ENCODE data around the gene IMPA2.
"Not testable (repeated sequence)": the region's sequence is repeated elsewhere in the genome, so short reads cannot be mapped to it uniquely, and the experiment has no call there.

Gene IMPA2

DNA sequence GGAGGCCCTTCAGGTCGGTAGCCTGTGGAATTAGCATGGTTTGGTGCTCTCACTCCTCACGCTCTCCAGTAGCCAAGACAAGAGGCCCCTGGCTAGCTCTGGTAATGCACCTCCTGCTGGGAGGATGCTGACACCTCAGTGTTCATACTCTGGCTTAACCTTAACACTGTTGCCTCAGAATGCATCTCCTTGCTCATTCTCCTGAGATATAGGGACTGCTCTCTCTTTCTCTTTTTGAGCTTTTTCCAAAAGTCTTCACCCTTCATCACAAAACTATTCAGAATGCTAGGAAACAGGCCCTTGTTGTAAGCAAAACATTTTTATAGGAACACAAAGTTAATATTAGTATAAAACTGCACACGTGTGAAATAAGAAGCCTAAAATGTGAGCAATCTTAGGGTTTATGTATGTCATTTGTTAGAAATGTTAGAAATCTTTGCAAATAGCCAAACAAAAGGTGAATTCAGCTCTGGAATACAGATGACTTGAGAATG, 17.3 kb upstream of the IMPA2 start:
- DNase-seq = no peak

DNA sequence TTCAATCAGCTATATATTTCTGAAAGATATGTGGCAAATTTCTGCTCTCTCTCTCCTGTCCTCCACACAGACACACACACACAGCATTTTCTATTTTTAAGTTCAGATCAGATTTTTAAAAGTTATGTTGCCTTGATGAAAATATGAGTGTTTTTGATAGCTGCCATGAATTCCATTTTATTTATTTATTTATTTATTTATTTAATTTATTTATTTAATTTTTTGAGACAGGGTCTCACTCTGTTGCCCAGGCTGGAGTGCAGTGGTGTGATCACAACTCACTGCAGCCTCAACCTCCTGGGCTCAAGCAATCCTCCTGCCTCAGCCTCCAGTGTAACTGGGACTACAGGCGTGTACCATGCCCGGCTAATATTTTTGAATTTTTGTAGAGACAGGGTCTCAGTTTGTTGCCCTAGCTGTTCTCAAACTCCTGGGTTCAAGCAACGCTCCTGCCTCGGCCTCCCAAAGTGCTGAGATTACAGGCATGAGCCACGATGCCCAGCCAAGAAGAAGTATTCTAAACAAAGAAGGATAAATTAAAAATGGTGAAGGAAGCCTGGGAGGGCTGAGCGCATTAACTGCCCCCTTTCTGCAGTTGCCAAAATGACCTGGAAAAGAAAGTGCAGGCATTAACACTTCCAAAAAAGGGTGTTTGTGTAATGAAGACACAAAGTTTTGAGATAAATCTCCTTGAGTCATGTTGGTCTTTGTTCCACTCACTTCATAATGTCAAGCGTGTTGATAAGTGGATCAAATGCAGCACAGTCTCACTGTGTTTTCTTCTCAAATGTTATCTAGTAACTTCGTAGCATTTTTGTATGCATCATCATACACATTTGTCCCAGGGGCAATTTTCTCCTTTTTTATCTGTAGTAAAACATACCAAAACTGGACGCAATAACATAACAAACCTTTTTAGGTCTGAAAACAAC, 11.1 kb upstream of the IMPA2 start:
- DNase-seq = no peak

DNA sequence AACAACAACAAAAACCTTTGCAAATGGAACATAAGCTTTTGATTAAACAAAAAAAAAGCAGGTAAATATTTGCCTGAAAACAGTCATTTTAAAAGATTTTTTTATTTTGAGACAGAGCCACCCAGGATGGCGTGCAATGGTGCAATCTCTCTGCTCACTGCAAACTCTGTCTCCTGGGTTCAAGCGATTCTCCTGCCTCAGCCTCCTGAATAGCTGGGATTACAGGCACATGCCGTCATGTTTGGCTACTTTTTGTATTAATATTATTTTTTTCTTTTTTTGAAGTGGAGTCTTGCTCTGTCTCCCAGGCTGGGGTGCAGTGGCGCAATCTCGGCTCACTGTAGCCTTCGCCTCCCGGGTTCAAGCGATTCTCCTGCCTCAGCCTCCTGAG, 10.5 kb upstream of the IMPA2 start:
- DNase-seq = not testable (repeated sequence)

DNA sequence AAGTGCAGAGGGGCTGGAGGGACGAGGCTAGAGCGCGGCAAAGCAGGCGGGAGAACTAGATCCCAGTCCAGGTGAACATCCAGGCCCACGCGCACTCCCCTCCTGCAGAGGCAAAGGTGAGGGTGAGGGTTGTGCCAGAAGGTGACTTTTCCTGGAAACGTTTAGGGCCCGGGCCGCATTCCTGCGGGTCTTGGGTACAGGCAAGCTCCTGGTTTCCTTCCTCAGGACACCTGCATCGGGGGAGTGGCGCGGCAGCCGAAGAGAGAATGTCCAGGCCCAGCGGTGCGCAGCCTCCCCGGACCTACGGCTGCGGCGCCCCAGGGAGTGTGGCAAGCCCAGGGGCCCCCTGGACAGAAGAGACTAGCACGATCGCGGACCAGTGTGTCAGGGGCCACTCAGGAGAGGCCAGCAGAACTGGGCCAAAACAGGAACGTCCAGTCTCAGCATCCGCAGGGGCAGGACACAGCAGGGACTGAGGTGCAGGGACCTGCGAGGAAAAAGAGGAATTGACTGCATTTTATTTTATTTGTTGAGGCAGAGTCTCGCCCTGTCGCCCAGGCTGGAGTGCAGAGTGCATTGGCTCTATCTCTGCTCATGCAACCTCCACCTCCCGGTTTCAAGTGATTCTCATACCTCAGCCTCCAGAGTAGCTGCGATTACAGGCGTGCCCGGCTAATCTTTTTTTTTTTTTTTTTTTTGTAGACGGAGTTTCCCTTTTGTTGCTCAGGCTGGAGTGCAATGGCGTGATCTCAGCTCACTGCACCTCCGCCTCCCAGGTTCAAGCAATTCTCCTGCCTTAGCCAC, 8.7 kb upstream of the IMPA2 start:
- no peak for DNase-seq

DNA sequence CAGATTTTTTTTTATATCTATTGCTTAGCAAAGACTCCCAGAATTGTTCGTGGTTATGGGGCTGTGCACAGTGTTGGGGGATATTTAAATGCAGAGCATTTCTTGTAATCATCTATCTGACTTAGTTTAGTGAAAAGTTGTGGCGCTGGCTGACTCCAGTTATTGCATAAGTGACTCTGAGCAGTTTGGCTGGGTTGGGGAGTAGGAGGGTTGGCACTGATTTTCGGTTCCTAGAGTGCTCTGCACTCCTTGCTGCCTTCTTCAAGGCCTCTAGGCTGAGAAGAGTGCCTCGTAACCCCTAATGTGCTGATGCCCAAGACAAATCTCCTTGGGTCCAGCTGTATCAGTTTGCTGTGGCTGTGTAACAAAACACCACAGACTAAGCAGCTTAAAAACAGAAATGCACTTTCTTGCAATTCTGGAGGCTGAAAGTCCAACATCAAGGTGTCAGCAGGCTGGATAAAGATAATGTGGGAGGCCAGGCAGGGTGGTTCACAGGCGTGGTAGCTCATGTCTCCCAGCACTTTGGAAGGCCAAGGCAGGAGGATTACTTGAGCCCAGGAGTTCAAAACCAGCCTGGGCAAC, 6.5 kb upstream of the IMPA2 start:
- no peak for DNase-seq

DNA sequence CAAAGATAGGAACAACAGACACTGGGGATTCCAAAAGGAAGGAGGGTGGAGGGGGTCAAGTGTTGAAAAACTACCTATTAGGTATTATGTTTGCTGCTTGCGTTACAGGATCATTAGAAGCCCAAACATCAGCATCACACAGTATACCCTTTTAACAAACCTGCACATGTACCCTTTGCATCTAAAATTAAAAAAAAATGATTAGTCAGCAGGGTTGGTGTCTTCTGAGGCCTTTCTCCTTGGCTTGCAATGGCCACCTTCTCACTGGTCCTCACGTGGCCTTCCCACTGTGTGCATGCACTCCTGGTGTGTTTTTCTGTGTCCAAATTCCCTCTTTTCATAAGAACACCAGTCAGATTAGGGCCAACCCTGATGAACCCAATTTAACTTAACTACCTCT, 5.6 kb upstream of the IMPA2 start:
- no peak for DNase-seq

DNA sequence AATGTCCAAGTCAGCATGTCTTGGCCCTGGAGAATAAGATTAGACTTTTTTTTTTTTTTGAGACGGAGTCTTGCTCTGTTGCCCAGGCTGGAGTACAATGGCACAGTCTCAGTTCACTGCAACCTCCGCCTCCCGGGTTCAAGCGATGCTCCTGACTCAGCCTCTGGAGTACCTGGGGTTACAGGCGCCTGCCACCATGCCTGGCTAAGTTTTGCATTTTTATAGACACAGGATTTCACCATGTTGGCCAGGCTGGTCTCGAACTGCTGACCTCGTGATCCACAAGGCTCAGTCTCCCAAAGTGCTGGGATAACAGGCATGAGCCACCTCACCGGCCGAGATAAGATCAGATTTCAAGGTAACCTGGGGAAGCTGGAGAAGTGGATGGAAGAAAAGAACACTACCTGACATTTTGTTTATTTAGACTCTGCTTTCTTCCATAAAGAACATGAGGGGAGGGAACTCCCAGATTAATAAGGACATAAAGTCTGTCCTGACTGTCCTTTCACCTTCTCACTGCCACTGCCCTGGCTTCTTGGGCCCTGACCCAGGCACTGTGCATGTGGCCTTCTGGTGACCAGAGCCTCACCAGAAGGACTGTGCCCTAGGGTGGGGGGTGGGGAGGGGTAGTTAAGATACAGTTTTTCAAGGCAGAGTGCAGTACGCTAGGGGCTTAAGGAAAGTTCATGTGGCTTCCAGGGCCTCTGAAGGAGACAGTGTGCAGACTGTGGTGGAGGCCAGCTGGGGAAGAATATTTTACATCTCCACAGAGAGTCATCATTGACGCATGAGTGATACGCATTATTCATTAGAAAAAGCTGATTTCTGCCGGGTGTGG, 4.8 kb upstream of the IMPA2 start:
- DNase-seq = no peak

DNA sequence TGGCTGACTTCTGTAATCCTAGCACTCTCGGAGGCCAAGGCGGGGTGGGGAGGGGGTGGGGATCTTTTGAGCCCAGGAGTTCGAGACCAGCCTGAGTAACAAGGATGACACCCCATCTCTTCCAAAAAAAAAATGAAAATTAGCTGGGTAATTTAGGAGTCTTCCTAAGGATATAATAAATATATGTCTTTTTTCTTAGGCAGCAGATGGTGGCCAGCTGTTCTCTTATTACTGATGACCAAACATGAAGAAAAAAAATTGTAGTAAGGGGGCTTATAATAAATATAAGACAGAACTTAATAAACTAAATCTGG, 4.2 kb upstream of the IMPA2 start:
- DNase-seq = no peak

DNA sequence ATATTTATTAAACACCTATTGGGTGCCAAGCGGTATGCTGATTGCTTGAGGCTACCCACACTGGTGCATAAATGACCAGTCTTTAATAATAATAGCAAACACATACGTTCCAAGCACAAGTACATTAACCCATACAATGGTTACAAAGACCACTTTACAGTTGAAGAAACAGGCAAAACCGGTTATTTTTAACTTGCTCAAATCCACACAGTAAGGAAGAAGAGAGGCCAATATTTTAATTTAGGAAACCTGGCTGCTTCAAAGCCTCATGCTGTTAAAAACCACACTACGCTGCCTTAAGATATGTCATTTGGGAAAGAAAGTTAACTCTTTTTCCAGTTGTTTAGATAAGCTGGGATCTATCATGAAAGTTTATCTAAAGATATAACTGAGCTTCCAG, 2.4 kb upstream of the IMPA2 start:
- no peak for DNase-seq

DNA sequence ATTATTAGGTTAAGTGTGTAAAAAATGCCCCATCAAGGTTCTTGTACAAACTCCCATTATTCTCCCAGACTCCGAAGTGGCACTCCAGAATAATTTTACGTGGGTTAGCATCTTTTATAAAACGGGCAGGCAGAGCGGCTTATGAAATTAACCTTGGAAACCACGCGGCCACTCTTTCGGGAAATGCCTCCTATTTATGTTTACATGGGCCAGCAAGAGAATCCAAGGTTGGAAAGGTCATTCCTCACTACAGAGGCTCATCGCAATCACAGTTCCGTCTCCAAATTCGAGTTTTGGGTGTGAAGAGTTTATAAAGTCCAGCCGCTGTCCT, 1.2 kb upstream of the IMPA2 start:
- DNase-seq = no peak

DNA sequence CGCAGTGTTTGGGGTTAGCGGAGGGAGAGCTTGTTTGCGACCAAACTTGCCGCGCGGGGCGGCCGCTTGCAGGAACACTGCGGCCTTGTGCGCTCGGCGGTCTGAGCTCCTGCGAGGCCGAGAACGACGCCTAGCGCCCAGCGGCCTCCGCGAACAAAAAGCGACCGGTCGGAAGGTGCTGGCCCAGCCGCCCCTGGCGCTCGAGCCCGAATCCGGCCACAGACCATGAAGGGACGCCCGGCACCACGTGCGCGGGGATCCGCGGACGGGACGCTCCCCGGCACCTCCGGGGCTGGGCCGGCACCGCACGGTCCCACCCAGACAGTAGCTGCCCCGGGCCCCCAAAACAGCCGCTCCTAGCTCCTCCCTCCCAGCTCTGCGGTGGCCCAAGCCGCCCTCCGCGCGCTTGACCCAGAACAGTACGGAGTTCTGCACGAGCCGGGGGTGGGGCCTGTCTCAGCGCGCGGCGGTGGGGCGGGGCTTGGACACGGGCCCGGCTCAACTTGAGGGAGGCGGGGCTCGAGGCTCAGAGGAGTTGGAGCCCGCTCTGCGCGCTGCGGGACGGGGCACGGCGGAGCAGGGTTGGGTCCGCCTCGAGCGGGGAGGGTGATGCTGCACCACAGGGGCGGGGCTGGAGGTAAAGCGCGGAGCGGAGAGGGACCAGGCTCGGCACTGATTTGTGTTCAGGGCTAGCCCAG, 664 bp upstream of the IMPA2 start:
- DNase-seq = peak; percentile 97

DNA sequence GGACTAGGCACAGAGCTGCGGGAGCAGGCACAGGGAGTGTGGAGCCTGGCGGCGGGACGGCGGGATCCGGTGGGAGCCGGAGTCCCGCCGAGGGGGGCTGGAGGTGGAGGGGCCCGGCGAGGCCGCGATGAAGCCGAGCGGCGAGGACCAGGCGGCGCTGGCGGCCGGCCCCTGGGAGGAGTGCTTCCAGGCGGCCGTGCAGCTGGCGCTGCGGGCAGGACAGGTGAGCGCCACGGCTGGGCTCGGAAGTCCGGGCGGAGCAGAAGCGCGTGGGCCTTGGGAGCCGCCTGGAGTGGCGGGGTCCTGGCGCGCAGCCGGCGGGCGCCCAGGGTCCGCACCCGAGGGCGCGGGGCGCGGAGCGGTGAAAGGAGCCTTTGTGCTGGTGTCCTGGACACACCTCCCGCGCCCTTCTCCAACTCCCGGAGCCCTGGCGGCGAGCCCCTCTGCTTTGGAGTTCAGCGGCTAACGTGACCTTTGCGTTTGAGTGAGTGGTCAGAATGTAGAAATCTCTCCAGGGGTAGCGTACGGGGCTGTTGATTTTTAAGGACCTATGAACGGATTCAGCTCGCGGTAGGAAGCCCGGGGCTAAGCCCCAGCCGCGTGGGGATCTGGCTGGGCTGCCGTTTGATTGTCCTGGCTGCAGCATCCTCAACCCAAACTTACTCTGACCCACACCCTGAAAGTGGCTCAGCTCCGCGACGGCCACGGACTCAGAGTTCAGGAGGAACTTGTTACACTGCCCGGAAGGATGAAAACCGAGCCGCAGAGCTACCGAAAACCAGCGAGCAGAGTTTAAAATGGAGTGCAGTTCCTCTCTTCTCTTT, 448 bp downstream of the IMPA2 start:
- no peak for DNase-seq

DNA sequence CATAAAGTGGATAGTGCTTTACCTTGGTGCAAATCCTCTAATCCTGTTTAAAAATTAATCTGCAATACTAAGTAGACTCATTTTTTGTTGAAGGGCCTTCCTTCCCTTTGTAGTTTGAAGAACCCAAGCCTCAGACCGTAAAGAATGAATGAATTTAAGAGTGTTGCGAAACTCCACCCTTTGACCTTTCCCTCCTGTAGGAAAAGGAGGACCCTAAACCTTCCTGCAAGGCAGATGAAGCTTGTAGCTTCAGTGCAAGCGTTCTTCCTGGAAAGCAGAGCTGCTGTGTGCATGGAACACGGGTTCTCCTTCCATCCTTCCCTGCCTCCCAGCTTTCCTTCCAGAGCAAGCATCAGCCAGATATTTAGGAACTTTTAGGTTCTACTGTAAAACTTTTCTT, 1.7 kb downstream of the IMPA2 start:
- no peak for DNase-seq

DNA sequence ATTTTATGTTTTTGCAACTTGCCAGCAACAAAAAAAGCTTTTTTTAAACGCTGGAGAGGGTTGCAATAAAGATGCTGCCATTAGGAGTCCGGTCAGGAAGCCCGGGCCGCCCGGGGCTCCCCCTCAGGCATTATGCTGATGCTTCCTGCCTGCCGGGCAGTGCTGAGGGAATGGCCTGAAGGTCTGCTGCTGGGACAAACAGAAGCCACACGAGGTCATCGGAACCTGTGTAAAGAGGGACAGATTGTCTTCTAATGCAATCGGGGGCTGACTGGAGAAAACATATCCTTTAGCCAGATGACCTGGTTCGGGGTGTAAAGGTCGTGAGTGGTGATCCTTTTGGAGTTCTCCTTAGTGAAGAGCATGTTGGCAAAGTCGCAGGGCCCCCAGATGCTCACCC, 2.3 kb downstream of the IMPA2 start:
- no peak for DNase-seq

DNA sequence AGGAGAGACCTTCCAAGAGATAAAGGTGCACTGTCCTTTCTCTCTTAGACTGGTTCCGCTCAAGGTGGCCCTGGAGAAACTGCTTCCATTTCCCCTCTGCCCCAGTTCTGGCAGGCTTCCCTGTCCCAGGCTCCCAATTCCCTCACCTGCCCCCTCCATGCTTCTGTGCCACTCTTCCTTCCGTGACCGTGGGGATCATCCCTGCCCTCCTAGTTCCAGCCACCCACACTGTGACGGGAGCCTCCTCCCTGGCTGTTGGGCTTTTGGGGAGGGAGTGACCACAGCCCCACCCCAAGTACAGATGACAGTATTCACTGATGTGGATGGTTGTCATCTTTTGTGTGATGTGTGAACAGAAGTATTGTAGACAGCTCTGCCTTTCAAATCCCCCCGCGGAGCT, 2.8 kb downstream of the IMPA2 start:
- no peak for DNase-seq

DNA sequence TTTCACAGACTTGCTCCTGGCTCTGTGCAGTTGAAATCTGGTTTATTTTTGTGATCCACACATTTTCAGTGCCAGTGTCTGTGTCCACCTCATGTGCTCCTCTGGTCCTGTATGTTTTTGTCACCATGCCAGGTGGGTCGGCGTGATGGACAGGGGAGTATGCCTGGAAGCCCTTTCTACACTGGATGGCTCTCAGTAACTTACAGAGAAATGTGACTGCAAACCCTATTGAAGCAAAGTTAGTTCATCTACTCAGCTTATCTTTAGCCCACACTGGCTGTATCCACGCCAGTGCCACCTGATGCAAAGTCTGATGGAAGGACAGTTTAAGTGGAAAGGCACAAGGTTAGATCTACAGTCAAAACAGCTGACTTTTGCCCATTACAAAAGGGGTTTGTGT, 4.3 kb downstream of the IMPA2 start:
- DNase-seq = no peak

DNA sequence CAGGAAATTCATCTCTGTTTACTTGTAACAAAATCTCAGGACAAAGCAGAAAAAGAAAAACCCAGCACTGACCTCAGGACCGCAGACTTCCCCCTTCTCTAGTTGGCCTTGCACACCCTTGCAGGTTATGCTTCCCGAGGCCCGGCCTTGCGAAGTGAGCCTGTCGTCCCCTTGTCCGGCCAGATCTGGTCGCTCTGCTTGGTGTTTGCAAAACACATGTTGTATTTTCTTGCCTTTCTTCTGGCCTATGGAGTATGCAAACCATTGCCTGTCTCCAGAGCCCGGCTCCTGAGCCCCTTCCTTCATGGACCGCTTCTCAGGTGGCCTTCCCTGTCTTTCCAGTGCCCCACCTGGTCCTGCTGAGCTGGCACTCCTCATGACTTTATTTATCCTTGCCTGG, 4.8 kb downstream of the IMPA2 start:
- DNase-seq = no peak

DNA sequence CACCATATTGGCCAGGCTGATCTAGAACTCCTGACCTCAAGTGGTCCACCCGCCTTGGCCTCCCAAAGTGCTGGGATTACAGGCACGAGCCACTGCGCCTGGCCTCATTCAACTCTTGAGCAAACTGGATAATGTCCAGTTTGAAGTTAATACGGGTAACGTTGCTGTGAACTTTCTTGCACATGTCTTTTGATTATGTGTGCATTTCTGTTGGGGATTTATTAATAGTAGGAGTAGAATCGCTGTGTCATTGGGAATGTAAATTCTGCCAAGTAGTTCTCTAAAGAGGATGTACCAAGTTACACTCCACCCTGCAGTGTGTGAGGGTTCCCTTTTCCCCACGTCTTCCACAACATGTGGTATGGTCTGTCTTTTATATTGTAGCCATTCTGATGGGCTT, 6.2 kb downstream of the IMPA2 start:
- DNase-seq = no peak

DNA sequence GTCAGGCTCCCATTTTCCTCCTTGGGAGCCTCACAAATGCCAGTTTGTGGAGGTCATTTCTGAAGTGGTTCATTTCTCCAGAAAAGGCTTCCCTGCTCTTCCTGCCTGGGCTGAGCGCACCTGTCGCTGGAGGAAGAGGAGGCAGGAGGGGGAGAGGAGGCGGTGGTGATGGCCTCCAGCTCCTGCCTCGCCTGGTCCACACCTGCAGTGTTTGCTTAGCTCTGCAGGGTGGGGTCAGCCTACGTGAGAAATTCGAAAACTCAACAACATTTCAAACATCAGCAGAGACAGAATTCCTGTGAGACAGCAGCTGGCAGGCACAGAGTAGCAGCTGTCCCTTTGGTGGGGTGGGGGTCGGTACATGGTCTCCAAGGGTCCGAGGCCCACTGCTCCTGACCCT, 7.9 kb downstream of the IMPA2 start:
- DNase-seq = no peak

DNA sequence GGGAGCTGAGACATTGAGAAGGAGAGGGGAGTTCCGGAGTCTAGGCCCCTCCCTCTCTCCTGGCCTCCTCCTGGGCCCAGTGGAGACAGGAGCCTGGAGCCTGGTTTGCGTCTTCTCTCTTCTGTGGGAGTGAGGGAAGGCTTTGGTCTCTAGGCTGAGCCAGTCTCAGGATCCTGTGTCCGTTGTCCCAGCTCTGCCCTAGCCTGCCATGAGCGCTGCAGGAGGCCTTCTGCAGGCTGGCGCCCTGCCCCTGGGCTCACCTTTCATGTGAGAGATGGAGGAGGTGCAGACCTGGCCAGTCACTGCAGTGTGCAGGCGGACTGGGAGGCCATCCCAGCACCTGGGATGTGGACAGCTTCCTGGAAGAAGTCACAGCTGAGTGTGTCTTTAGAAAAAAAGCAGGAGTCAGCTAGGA, 8.7 kb downstream of the IMPA2 start:
- no peak for DNase-seq

DNA sequence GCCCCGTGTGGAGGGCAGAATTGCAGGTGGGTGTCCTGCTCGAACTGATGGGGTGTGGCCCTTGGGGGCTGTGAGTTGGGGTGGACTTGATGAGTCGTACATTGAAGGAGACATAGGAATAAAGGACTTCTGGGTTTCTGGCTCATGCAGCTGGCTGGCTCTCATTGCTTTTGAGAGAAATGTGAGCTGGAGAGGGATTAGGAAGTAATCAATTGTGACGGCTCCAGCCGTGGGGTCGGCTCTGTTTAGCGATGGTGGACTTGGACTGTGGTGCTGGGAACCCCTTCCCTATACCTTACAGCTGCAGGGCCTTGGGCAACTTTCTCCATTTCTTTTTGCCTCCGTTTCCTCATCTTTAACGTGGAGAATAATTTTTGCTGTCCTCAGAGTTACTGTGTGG, 9.2 kb downstream of the IMPA2 start:
- no peak for DNase-seq

Measured in CD4-positive, alpha-beta T cell treated with Interleukin-4 for 4 hours (primary cell).